ENCODE data around the gene ZNF212.

The ZNF212 gene

DNA sequence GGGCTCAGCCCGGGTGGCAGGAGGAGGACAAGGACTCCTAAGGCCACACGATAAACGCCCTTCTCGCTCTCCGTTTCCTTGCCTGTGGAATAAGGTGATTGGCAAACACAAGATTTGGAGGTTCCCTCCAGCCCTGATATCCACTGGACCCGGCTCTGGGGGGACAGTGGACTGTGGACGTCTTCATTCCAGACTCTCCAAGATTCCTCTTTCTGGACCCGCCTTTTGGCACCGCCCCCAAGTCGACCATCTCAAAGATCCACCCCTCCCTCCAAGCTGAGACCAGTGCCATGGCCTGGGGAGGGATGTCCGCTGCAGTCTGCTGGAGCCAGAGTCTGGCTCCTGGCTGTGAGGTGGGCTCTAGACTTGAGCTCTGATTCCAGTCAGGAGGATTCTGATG lies 46.2 kb downstream of the ZNF212 start:
- DNase-seq (ENCODE audit: low read depth): no peak

DNA sequence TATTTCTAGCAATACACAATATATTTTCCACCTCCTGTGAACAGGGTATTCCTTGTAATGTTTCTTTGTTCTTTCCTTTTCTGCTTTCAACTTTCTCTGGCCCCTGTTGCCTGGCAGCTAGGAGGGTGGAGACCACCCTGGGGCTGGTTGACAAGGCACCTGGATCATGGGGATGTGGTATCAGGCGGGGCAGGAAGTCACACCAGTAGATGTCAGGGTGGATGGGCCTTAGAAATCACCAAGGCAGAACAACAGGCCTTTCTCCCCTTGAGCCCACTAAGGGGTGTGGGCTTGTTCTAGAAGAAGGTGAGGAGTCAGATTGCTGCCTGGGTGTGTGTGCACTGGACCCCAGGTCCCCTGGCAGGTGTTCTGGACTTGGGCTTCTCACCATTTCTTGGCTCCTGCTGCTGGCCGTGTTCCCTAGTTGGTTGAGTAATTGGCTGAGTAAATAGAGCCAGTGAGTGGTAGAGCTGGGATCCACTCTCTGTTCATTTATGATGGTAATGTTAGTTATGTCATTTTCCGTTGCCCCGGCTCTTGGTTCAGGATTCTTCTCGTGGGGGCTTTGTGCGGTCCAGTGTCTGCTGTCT lies 47.5 kb downstream of the ZNF212 start:
- no peak for DNase-seq (ENCODE audit: low read depth)

DNA sequence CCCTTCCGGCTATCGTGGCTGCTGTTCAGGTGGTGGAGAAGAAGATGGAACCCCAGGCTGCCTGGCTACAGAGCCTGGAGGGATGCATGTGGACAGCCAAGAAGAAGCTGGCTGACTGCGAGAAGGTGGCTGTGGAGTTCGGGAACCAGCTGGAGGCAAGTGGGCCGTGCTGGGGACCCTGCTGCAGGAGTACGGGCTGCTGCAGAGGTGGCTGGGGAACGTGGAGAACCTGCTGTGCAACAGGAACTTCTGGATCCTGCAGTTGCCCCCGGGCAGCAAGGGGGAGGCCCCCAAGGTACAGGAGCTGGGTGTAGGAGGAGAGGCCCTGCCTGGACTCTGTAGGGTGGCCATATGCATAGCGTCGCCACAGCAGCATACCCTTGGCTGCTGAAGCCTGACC lies 48.2 kb downstream of the ZNF212 start:
- DNase-seq (ENCODE audit: low read depth): no peak

DNA sequence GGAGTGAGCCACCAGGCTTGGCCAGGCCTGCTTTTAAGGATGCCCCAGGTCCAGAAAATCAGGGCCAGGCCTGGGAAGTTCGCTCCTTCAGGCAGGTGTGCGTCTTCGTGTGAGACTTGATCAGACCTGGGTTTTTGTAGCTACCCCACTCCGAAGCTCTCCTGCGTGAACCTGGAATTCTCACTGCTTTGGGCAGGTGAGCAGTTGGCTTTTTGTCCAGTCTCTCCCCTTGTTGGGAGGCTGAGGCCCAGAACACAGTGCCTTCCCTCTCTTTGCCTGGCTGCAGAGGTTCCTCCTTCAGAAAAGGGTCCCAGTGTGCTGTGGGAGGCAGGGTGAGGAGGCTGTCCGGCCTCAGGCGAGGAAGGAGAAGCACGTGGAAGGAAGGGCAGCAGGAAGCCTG lies 49.8 kb downstream of the ZNF212 start:
- DNase-seq (ENCODE audit: low read depth): no peak

DNA sequence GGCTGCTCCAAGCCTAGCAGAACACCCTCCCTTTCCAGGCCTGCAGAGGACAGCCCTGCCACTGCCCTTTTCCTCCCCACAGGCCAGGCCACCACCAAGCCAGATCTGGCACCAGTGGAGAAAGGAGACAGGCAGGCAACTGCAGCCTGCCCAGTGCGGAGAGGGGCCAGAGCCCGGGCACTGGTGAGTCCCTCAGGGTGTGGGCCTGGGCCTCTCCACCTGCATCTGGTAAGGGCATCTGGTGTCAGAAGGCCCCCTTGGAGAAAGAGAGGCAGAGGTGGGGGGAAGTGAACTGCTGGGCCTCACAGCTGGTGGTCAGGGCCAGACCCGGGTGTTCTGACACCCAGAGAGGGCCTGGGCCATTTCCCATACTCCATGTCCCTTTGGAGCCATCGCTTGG lies 50.4 kb downstream of the ZNF212 start:
- no peak for DNase-seq (ENCODE audit: low read depth)

DNA sequence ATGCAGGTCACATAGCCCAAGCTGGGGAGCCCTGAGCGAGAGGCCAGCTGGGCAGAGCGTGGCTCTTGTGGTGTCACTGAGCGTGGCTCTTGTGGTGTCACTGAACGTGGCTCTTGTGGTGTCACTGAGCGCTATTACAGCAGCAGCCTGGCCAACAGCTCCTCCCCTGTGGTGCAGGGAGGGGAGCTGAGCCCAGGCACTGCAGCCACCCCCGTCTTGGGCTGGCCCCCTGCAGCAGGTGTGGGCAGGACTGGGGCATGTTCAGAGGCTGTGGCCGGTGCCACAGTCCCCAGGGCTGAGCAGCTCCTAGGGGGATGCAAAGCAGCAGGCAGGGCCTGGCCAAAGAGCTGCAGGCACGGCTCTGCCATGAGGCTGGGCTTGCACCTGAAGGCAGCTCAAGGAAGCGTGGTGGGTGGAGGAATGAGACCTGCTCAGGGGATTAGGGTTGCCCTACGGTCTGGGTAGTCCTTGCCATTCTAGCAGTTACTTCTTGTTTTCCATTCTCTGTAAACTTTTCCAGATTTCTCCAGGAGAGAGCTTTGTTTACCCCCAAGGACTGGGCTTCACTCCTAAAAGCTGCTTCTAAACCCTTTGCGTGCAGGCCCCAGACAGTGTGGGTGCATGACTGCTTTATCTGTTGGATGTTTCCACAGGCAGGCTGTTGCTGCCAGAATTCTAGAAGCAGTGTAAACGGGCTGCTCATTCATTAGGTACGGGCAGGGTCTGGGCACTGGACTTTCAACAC lies 51.8 kb downstream of the ZNF212 start:
- DNase-seq (ENCODE audit: low read depth): no peak

DNA sequence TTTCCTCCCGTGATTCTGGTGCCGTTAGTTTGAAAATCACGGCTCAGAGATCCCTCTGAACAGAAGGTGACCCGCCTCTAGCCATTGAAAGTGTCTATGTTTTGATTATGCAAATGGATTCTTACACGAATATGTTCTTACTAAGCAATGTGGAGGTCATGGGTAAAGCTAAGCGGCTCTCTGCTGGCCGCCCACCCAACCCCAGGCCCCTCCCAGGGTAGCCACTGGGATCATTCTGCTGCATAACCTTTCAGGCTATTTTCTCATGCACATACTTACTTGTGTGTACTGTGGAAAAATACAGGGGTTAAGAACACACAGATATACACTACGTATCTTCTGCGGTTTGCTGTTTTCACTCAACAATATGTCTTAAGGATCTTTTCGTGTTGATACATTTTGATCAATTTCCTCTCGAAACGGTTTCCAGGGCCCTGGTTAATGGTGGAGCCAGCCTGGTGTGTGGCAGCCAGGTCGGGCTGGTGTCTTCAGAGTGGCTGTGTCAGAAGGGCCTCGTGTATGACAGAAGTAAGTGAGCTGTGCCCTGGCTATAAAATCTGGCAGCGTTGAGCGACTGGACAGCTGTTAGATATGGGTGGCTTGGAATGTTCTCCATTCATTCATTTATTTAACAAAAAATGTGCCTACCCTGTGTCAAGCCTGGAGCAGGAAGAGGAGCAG lies 52.5 kb downstream of the ZNF212 start:
- no peak for DNase-seq (ENCODE audit: low read depth)

DNA sequence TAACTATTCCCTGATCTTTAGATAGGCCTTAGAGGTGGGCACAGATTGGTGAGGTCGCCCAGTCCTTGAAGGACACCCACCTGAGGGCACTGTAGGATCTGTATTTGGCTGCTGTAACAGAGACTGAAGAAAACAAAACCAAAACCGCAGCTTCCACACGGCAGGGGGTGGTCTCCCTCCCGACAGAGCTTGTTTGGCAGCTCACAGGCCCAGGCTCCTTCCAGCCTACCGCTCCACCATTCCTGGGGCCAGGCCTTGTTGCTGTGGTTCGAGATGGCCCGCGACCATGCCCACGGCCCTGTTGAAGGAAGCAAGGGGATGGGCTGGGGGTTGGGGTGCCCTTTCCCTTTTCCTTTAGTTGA lies 53.0 kb downstream of the ZNF212 start:
- no peak for DNase-seq (ENCODE audit: low read depth)

DNA sequence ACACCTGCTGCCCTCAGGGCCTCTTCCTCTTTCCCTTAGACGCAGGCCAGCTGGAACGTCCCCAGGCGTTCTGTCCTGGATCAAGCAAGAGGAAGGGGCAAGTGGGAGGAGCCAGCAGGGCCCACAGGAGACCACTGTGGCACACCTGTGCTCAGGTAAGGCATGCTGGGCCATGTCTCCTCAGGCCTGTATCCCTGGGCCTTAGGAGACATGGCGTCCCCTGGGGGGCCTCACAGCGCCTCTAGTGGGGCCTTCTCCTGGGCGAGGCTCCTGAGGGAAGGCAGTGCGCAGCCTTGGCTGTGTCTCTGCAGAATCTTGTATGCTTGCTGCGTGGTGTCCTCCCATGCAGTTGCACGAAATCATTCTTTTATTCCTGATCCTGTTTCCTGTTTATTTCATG lies 53.9 kb downstream of the ZNF212 start:
- no peak for DNase-seq (ENCODE audit: low read depth)

DNA sequence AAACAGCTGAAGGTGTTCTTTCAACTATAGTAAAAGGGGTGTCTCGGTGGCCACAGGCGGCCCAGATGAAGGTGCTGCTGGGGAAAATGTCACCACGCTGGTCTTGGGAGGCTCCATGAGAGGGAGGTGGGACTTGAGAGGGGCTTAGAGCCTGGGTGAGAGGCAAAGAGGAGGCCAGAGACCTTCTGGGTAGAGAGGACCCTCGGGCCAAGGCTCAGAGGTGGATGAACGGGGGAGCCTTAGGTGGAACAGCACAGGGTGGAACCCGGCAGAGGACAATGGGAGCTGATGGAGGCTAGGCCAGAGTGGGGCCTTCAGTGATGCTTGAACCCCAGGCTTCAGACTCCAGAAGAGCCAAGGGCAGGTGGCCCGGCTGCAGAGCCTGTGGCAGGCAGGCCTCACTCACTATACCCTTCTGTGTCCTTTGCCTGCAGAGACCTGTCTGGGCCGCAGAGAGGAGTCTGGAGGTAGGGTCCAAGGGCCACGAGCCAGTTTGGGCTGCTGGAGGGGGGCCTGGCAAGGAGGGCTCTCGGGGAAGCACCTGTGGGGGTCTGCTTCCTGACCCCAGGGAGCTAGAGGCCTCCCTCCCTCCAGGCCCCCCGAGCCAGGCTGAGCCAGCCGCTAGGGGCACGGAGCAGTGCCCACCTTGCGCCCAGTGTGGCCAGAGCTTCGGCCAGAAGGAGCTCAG lies 54.6 kb downstream of the ZNF212 start:
- DNase-seq (ENCODE audit: low read depth): no peak

DNA sequence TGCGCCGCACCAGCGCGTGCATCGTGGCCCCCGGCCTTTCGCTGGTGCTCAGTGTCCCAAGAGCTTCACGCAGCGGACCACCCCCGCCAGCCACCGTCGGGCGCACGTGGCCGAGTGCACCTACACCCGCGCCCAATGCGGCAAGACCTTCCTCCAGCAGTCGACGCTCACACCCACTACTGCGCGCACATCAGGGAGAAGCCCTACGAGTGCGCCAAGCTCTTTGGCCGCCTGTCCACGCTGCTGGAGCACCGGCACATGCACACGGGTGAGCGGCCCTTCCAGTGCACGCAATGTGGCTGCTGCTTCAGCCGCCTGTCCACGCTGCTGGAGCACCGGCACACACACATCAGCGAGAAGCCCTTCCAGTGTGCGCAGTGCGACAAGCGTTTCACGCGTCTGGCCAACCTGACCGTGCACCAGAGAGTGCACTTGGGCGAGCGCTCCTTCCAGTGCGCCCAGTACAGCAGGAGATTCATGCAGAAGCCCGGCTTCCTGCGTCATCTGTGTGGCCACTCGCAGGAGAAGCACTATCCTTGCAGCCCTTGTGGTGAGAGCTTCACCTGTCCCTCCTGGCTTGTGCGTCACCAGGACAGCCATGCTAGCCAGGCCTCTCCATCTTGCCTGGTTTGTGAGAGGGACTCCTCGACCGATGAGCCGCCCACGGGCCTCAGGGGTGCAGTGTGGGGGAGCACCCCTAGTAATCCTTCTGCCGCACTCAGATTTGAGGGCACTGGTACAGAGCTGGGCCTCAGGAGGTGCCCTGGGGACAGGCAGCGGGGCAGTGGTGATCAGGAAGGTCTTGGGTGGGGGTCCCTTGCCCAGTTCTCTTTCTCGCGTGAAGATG lies 55.4 kb downstream of the ZNF212 start:
- DNase-seq (ENCODE audit: low read depth): no peak

DNA sequence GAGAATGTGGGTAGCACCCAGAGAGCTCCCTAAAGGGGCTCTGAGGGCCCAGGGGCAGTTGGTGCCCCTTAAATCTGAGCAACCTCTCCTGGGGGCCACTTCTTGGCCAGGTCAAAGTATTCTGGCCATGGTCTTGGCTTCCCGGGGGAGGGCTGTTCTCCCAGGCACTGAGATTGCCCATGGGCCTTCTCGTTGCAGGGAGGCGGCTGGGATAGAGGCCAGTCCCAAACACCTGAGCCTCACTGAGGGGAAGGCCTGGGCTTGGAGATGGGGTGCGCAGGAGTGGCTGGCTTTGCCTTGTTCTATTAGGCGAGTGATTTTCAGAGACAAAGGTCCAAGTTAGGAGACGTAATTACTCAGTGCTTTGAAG lies 56.0 kb downstream of the ZNF212 start:
- DNase-seq (ENCODE audit: low read depth): no peak

DNA sequence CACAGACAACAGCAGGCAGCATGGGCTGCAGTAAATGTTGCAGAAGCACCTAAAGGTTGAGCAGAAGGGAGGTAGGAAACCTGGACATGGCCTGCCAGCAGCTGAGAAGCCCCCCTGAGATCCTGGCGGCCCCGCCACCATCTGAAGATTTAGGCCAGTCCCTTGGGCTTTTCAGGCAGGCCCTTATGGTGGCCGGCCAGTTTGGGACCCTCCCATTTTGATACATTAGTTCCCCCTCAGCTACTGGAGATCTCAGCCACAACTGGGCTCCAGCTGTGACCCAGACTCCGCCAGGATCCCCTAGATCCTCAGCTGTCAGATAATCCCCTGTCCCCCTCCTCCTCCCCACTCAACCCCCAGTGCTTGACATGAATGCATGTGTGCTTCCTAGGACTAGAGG lies 56.9 kb downstream of the ZNF212 start:
- DNase-seq (ENCODE audit: low read depth): no peak

DNA sequence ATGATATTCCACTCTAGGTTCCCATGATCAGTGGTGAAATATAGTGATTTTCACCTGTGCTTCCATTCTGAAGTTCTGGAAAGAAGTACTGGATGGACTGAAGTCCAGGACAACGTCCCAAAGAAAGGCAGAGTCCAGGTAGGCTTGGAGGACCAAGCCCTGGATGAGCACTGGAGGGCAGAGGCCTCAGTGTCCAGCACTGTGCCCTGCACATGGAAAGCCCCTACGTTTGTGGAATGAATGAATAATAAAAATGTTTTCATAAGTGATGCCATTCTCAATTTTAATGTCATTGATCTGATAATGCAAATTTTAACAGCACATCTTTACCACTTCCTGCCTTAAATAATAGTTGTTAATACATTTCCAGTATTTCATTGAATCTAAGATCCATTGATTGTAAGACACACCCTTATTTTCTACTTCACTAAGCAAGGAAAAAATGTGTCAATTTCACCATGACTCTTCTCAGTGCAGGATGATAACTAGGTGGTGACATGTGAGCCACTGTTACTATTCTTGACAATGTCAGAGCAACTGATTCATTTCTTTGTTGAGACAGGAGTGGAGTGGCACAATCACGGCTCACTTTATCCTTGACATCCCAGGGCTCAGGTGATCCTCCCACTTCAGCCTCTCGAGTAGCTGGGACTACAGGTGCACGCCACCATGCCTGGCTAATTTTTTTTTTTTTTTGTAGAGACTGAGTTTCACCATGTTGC lies 57.7 kb downstream of the ZNF212 start:
- no peak for DNase-seq (ENCODE audit: low read depth)

DNA sequence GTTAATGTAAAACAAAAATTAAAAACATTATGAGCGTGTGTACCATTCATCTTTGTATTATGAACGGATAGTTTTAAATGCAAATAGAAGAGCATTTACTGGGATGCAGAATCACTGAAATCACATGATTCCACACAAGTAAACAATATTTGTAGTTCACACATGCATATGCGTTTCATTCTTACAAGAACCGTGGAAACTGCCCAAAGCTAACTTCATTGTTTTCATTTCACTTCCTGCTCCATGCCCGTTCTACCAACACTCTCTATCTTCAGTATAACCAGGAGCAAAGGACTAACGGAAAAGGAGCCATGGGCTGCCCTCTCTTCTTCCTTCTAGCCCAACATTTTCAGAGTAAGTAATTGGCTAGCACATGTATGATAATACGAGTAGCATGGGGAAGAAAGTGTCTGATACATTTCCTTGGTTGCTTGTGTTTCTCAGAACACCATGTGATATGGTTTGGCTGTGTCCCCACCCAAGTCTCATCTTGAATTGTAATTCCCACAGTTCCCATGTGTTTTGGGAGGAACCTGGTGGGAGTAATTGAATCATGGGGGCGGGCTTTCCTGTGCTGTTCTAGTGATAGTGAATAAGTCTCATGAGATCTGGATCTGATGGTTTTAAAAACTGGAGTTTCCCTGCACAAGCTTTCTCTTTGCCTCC lies 61.3 kb downstream of the ZNF212 start:
- DNase-seq (ENCODE audit: low read depth): no peak

DNA sequence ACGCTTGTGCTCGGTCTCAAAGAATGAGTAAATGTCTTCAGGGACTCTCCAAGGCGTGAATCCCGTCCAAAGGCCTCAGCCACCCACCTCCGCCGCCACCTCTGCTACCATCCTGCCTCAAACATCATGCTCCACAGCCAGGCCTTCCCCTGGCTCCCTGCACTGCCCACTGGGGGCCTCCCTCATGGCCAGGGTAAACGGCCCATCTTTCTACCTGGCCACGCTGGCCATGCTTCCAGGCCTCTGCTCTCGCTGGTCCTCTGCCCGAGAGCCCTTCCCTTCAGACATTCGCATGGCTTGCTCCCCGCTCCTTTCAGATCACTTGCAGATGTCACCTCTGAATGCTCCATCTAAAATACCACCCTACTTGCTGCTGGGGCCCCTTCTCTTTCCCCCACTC lies 62.8 kb downstream of the ZNF212 start:
- no peak for DNase-seq (ENCODE audit: low read depth)

DNA sequence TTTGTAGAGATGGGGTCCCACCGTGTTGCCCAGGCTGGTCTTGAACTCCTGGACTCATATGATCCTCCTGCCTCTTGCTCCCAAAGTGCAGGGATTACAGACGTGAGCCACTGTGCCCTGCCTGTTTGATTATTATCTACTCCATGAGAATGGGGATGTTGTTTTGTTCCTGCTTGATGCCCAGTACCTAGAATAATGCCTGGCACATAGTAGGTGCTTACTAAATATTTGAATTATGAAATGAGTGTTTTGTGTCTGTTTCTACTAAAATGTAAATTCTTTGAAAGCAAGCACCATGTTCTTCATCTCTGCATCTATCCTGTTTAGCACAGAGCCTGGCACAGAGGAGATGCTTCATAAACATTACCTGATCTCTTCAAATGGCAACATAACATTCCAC lies 63.4 kb downstream of the ZNF212 start:
- DNase-seq (ENCODE audit: low read depth): no peak

DNA sequence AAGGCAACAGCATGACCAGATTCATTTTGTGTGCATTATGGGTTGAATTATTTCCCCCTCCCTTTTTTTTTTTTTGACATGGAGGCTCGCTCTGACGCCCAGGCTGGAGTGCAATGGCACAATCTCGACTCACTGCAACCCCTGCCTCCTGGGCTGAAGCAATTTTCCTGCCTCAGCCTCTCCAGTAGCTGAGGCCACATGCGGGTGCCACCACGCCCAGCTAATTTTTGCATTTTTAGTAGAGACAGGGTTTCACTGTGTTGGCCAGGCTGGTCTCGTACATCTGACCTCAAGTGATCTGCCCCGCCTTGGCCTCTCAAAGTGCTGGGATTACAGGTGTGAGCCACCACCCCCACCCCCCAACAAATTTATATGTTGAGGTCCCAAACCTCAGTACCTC lies 64.6 kb downstream of the ZNF212 start:
- DNase-seq (ENCODE audit: low read depth): no peak

All from activated T-cell treated with anti-CD3 and anti-CD28 coated beads for 24 hours (primary cell).